H9 (cell line): ENCODE measurements around the gene BAAT. TPM values are rescaled to one million over a fixed set of nuclear protein-coding genes. Genes with fewer than 3 reads are reported as not detected.

Experiments used
- DNase-seq: peaks from one replicate; pipeline ENCODE4 v3.0.0-alpha.2; 2017
- H2AFZ ChIP-seq: one replicate; pipeline ENCODE4 v1.6.1; 2013; ENCODE audit warnings: mild to moderate bottlenecking, low read length, control low read depth, moderate library complexity
- H2AK5ac ChIP-seq: 2 replicates; pipeline ENCODE4 v1.6.1; 2013; ENCODE audit warnings: low read length, control low read depth, mixed read lengths; ENCODE audit not compliant: insufficient read length
- H2BK120ac ChIP-seq: one replicate; pipeline ENCODE4 v1.6.1; 2013; ENCODE audit warnings: low read depth, mild to moderate bottlenecking, low read length, control low read depth, inconsistent platforms; ENCODE audit not compliant: poor library complexity, severe bottlenecking
- H2BK12ac ChIP-seq: 2 replicates; pipeline ENCODE4 v1.6.1; 2013; ENCODE audit warnings: low read length, control low read depth, mixed read lengths, low read depth; ENCODE audit not compliant: insufficient read length
- H2BK15ac ChIP-seq: 2 replicates; pipeline ENCODE4 v1.6.1; 2013; ENCODE audit warnings: low read depth, low read length, control low read depth
- H2BK20ac ChIP-seq: one replicate; pipeline ENCODE4 v1.6.1; 2013; ENCODE audit warnings: low read depth, mild to moderate bottlenecking, low read length, control low read depth, inconsistent platforms; ENCODE audit not compliant: poor library complexity, severe bottlenecking
- H2BK5ac ChIP-seq: 2 replicates; pipeline ENCODE4 v1.6.1; 2013; ENCODE audit warnings: low read length, control low read depth, mixed read lengths; ENCODE audit not compliant: insufficient read length
- H3K14ac ChIP-seq: 2 replicates; pipeline ENCODE4 v1.6.1; 2013; ENCODE audit warnings: low read length, control low read depth; ENCODE audit not compliant: insufficient read depth
- H3K18ac ChIP-seq: 2 replicates; pipeline ENCODE4 v1.6.1; 2013; ENCODE audit warnings: low read depth, mild to moderate bottlenecking, mixed read lengths, low read length, control low read depth; ENCODE audit not compliant: insufficient read length
- H3K23ac ChIP-seq: 2 replicates; pipeline ENCODE4 v1.6.1; 2013; ENCODE audit warnings: low read length, control low read depth, mixed read lengths, low read depth; ENCODE audit not compliant: insufficient read length
- H3K23me2 ChIP-seq: 2 replicates; pipeline ENCODE4 v1.6.1; 2013; ENCODE audit warnings: low read depth, mild to moderate bottlenecking, mixed read lengths, low read length, control low read depth; ENCODE audit not compliant: insufficient read length, poor library complexity, severe bottlenecking
- H3K27ac ChIP-seq: 2 replicates; pipeline ENCODE4 v1.5.1; 2013; ENCODE audit warnings: low read length, control low read depth, mixed read lengths, low read depth; ENCODE audit not compliant: insufficient read length
- H3K27me3 ChIP-seq: 2 replicates; pipeline ENCODE4 v1.6.1; 2013; ENCODE audit warnings: low read length, control low read depth, inconsistent platforms; ENCODE audit not compliant: insufficient read depth
- H3K4ac ChIP-seq: 2 replicates; pipeline ENCODE4 v1.6.1; 2013; ENCODE audit warnings: low read depth, mild to moderate bottlenecking, control low read depth, inconsistent platforms, low read length, moderate library complexity
- H3K4me1 ChIP-seq: 2 replicates; pipeline ENCODE4 v1.6.1; 2013; ENCODE audit warnings: low read length, control low read depth, inconsistent platforms; ENCODE audit not compliant: insufficient read depth
- H3K4me2 ChIP-seq: 2 replicates; pipeline ENCODE4 v1.6.1; 2013; ENCODE audit warnings: low read length, control low read depth, mixed read lengths; ENCODE audit not compliant: insufficient read length, insufficient read depth
- H3K56ac ChIP-seq: 2 replicates; pipeline ENCODE4 v1.6.1; 2013; ENCODE audit warnings: low read depth, mild to moderate bottlenecking, mixed read lengths, low read length, control low read depth; ENCODE audit not compliant: insufficient read length
- H3K79me1 ChIP-seq: 2 replicates; pipeline ENCODE4 v1.6.1; 2013; ENCODE audit warnings: low read depth, mild to moderate bottlenecking, moderate library complexity, low read length, control low read depth, inconsistent platforms; ENCODE audit not compliant: insufficient read depth, poor library complexity, severe bottlenecking
- H3K79me2 ChIP-seq: 2 replicates; pipeline ENCODE4 v1.6.1; 2013; ENCODE audit warnings: low read length, control low read depth, inconsistent platforms; ENCODE audit not compliant: insufficient read depth
- H3K9ac ChIP-seq: 2 replicates; pipeline ENCODE4 v1.6.1; 2013; ENCODE audit warnings: low read length, control low read depth, mixed read lengths; ENCODE audit not compliant: insufficient read length; ENCODE audit errors: extremely low read depth
- H3K9me3 ChIP-seq: one replicate; pipeline ENCODE4 v1.6.1; 2013; ENCODE audit warnings: low read depth, low read length, inconsistent platforms; ENCODE audit not compliant: control insufficient read depth
- H3T11ph ChIP-seq: one replicate; pipeline ENCODE4 v1.6.1; 2013; ENCODE audit warnings: mild to moderate bottlenecking, low read length, control low read depth, inconsistent platforms
- H4K20me1 ChIP-seq: one replicate; pipeline ENCODE4 v1.6.1; 2013; ENCODE audit not compliant: control insufficient read depth, insufficient read length, insufficient read depth
- H4K5ac ChIP-seq: 2 replicates; pipeline ENCODE4 v1.6.1; 2013; ENCODE audit warnings: low read depth, mild to moderate bottlenecking, mixed read lengths, low read length, control low read depth; ENCODE audit not compliant: insufficient read length
- H4K8ac ChIP-seq: replicated peaks from 2 replicates; pipeline ENCODE4 v1.6.1; 2013; ENCODE audit warnings: low read length, control low read depth, mixed read lengths, low read depth; ENCODE audit not compliant: insufficient read length
- H4K91ac ChIP-seq: 2 replicates; pipeline ENCODE4 v1.6.1; 2013; ENCODE audit warnings: low read depth, mild to moderate bottlenecking, moderate library complexity, mixed read lengths, low read length, control low read depth; ENCODE audit not compliant: insufficient read length
- H3K27ac Mint-ChIP-seq, 3 experiments: 2 replicates in 2 of 3; 3 replicates in 1 of 3; pipeline ENCODE4 v1.8.0; 2020 to 2021; ENCODE audit warnings: mixed read lengths in 3 of 3, mild to moderate bottlenecking in 1 of 3, moderate library complexity in 1 of 3
- H3K27me3 Mint-ChIP-seq: 2 replicates; pipeline ENCODE4 v1.8.0; 2021; ENCODE audit warnings: low read depth, mild to moderate bottlenecking, moderate library complexity, mixed read lengths
- H3K36me3 Mint-ChIP-seq, 3 experiments: 2 replicates in 2 of 3; 3 replicates in 1 of 3; pipeline ENCODE4 v1.8.0; 2020 to 2021; ENCODE audit warnings: low read depth in 3 of 3, mixed read lengths in 3 of 3; ENCODE audit not compliant: insufficient read depth in 1 of 3
- H3K4me1 Mint-ChIP-seq, 2 experiments: 2 replicates each; pipeline ENCODE4 v1.8.0; 2020; ENCODE audit warnings: mixed read lengths in 2 of 2
- H3K4me3 Mint-ChIP-seq, 2 experiments: 2 replicates in 1 of 2; 3 replicates in 1 of 2; pipeline ENCODE4 v1.8.0; 2020 to 2021; ENCODE audit warnings: mild to moderate bottlenecking in 2 of 2, mixed read lengths in 2 of 2, moderate library complexity in 1 of 2
- H3K9me3 Mint-ChIP-seq, 2 experiments: 2 replicates in 1 of 2; 3 replicates in 1 of 2; pipeline ENCODE4 v1.8.0; 2020; ENCODE audit warnings: mild to moderate bottlenecking in 2 of 2, mixed read lengths in 2 of 2, moderate library complexity in 1 of 2
- WGBS: extraction: QIAGEN DNeasy Blood & Tissue Kit; methylation state at CpG from one replicate; pipeline ENCODE4 v1.1.7; 2013; ENCODE audit warnings: missing lambda C conversion rate, low lambda C conversion rate, mixed read lengths; ENCODE audit not compliant: insufficient read length; ENCODE audit errors: extremely low coverage; 5-methylcytosine and 5-hydroxymethylcytosine counted together
- total RNA-seq: library from RNA; stranded (reverse); gene quantifications from 2 replicates; pipeline ENCODE4 v1.2.1, GENCODE V29; 2021
- TF ChIP-seq, protein P1 (sequence below): fragments of 200-600 bp; sonication (generic); conservative IDR thresholded peaks from 3 replicates; pipeline ENCODE4 v1.8.0; 2021; ENCODE audit warnings: antibody characterized with exemption, mild to moderate bottlenecking

Gene BAAT
- total RNA-seq, 1 experiment from 2014 or later, result 0.09 TPM

DNA sequence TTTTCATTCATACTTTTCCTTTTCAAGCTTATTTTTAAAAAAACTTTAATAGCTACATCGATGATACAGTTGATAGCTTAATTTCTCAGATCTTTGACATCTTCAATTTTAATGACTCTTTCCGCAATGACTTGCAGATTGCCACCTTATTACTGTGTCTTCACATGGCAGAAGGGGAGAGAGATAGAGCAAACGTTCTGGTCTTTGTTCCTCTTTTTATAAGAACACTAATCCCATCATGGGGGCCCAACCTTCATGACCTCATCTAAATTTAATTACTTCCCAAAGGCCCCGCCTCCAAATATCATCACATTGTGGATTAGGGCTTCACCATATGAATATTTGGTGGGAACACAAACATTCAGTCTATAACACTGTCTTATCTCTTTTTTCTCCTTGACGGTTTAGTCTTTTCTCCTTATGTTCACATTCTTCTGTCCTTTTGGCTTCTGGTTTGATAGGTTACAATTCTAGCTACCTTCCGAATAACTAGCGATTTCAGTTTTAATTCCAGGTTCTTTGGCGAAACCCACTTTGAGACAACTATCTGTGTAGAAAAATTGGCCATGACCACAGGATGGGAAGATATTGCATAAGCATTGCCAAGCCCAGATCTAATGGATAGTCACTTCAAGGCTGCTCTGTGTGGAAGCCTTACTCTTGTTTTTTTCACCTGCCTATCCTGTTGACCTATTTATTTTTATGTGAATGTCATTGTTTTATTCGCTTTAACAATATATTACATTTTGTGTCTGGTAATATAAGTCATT lies 18.9 kb upstream of the BAAT start:
- no peak overlapping the region for H2BK20ac ChIP-seq
- no peak overlapping the region for H2AK5ac ChIP-seq
- Mint-ChIP-seq H3K27me3 (no peaks in the 10 kb centered on the region; the same call in none of the 2 replicates), H3K27ac (no peak overlapping the region), H3K9me3 (peaks cover 40 to 48% of the 10 kb centered on the region in 2 experiments), H3K36me3 (peaks cover 79 to 86% (median 83%) of the 10 kb centered on the region in 3 experiments), H3K4me1 (peaks cover 9 to 15% of the 10 kb centered on the region in 2 experiments), H3K4me3 (no peak overlapping the region)
- peaks cover 2% of the 10 kb centered on the region for H4K20me1 ChIP-seq
- peaks cover 23% of the 10 kb centered on the region for H3K9me3 ChIP-seq
- WGBS, result no CpG with 5 or more reads among the region's 9 CpGs
- H3T11ph ChIP-seq, result no peak overlapping the region
- H3K4ac ChIP-seq, result no peak overlapping the region
- H3K23me2 ChIP-seq, result peaks cover 3% of the 10 kb centered on the region
- no peak overlapping the region for H3K56ac ChIP-seq
- no peak overlapping the region for H3K4me2 ChIP-seq
- H3K27ac ChIP-seq, result no peak overlapping the region
- no peak overlapping the region for H3K9ac ChIP-seq
- H3K79me1 ChIP-seq, result peaks cover 7% of the 10 kb centered on the region
- no peak overlapping the region for H2BK12ac ChIP-seq
- H3K4me1 ChIP-seq, result no peaks in the 10 kb centered on the region
- H4K5ac ChIP-seq, result no peak overlapping the region
- H2AFZ ChIP-seq, result no peak overlapping the region
- peaks cover 2% of the 10 kb centered on the region; the same call in 1 of the 2 replicates for H3K79me2 ChIP-seq
- no peak overlapping the region for H2BK15ac ChIP-seq
- H3K27me3 ChIP-seq, result no peaks in the 10 kb centered on the region
- no peak overlapping the region for H4K91ac ChIP-seq
- H3K18ac ChIP-seq, result no peak overlapping the region
- H3K23ac ChIP-seq, result no peak overlapping the region
- no peak for DNase-seq
- H2BK120ac ChIP-seq, result no peak overlapping the region
- H2BK5ac ChIP-seq, result no peak overlapping the region
- no peak overlapping the region for H4K8ac ChIP-seq
- TF ChIP-seq, protein P1, sequence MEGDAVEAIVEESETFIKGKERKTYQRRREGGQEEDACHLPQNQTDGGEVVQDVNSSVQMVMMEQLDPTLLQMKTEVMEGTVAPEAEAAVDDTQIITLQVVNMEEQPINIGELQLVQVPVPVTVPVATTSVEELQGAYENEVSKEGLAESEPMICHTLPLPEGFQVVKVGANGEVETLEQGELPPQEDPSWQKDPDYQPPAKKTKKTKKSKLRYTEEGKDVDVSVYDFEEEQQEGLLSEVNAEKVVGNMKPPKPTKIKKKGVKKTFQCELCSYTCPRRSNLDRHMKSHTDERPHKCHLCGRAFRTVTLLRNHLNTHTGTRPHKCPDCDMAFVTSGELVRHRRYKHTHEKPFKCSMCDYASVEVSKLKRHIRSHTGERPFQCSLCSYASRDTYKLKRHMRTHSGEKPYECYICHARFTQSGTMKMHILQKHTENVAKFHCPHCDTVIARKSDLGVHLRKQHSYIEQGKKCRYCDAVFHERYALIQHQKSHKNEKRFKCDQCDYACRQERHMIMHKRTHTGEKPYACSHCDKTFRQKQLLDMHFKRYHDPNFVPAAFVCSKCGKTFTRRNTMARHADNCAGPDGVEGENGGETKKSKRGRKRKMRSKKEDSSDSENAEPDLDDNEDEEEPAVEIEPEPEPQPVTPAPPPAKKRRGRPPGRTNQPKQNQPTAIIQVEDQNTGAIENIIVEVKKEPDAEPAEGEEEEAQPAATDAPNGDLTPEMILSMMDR, result no peak
- no peak overlapping the region for H3K14ac ChIP-seq
